MG63 (cell line): ENCODE data around the gene TAAR1. TPM values are rescaled to one million over a fixed set of nuclear protein-coding genes. Genes with fewer than 3 reads are reported as not detected.
"Not testable (repeated sequence)": the region's sequence is repeated elsewhere in the genome, so short reads cannot be mapped to it uniquely, and the experiment has no call there.

Source experiments
- DNase-seq: peaks from one replicate; pipeline ENCODE4 v3.0.0-alpha.2; 2020
- H3K27me3 ChIP-seq: fragments of 250-450 bp; sonication (Bioruptor Pico); 2 replicates; pipeline ENCODE4 v1.5.1; 2020; ENCODE audit warnings: mild to moderate bottlenecking, moderate library complexity
- H3K36me3 ChIP-seq: fragments of 250-450 bp; sonication (Bioruptor Pico); 2 replicates; pipeline ENCODE4 v1.5.1; 2020; ENCODE audit warnings: mild to moderate bottlenecking, moderate library complexity
- H3K4me3 ChIP-seq: fragments of 250-450 bp; sonication (Bioruptor Pico); 2 replicates; pipeline ENCODE4 v1.5.1; 2020; ENCODE audit warnings: mild to moderate bottlenecking, moderate library complexity
- H3K9me3 ChIP-seq: fragments of 250-450 bp; sonication (Bioruptor Pico); 2 replicates; pipeline ENCODE4 v1.5.1; 2020; ENCODE audit warnings: mild to moderate bottlenecking, moderate library complexity
- total RNA-seq: library from RNA; depleted of rRNA; stranded (reverse); fragments of >200 nt; shearing (Covaris generic); gene quantifications from 2 replicates; pipeline ENCODE4 v1.2.3, GENCODE V29; 2014; ENCODE audit warnings: low replicate concordance; rRNA removed

TAAR1 gene, protein sequence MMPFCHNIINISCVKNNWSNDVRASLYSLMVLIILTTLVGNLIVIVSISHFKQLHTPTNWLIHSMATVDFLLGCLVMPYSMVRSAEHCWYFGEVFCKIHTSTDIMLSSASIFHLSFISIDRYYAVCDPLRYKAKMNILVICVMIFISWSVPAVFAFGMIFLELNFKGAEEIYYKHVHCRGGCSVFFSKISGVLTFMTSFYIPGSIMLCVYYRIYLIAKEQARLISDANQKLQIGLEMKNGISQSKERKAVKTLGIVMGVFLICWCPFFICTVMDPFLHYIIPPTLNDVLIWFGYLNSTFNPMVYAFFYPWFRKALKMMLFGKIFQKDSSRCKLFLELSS
- not detected in 2 replicates for total RNA-seq

DNA sequence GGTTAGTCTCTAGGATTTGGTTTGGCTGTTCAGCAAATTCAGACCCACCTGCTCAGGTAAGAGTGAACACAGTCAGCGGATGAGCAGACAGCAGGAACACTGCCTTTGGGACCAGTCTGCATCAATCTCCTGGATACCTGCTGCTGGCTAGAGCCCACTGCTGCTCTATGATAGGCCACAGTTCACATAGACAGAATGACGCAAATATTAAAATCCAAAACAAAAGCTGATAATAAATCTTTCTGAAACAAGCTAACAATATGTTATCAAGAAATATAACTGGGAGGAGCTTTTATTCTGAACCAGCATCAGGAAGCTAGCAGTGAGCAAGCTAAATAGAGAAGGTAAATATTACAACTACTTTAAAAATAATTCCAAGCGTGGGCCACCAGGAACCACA lies at the start of gene TAAR1:
TAAR1 (minus strand) TSS at position 101 of the 400 bp plus-strand sequence. CDS start 13,179 bp downstream, outside the sequence.
- Histone ChIP-seq H3K27me3 (peaks cover 37% of the 10 kb centered on the region), H3K9me3 (no peaks in the 10 kb centered on the region), H3K36me3 (no peaks in the 10 kb centered on the region), H3K4me3 (no peak within 1 kb of the TSS)
- no peak for DNase-seq

DNA sequence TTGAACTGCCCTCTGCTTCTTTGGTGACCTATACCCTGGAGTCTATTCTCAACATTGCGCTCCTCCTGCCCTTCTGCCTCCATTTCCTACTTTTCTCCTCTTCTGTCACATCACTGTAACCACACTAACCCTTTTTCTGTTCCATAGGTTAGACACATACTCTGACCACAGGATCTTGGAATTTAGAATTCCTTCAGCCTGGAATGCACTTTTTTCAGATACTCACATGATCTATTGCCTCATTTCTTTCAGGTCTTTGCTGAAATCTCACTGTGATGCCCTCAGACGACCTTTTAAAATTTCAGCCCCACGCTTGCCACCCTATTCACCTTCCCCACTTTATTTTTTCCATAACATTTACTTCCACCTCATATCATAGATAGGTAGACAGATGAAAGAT lies 49.8 kb upstream of the TAAR1 start:
- DNase-seq, result no peak
- Histone ChIP-seq H3K9me3 (peaks cover 8% of the 10 kb centered on the region; the same call in 1 of the 2 replicates), H3K36me3 (no peaks in the 10 kb centered on the region)

DNA sequence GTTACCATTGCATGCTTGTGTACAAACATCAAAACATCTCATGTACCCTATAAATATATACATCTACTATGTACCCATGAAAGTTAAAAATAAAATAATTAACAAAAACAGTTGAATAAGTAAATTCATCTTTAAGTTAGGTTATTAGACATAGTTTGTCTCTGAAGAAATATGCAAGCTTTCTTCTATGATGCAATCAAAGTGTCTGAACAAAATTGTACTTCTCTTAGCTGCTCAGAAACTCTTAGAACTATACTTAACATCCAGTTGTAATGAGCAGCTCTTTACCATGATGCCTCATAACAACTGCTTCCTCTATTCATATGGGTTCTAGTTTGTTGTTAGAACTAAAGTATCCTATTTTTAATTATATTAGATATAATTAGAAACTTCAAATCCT lies 49.0 kb upstream of the TAAR1 start:
- no peak for DNase-seq
- Histone ChIP-seq H3K36me3 (no peaks in the 10 kb centered on the region), H3K9me3 (peaks cover 8% of the 10 kb centered on the region; the same call in 1 of the 2 replicates), H3K27me3 (no peaks in the 10 kb centered on the region), H3K4me3 (no peak overlapping the region)

More for the DNA sequence above, 49.8 kb upstream of the TAAR1 start:
- Histone ChIP-seq H3K27me3 (no peaks in the 10 kb centered on the region), H3K4me3 (no peak overlapping the region)

DNA sequence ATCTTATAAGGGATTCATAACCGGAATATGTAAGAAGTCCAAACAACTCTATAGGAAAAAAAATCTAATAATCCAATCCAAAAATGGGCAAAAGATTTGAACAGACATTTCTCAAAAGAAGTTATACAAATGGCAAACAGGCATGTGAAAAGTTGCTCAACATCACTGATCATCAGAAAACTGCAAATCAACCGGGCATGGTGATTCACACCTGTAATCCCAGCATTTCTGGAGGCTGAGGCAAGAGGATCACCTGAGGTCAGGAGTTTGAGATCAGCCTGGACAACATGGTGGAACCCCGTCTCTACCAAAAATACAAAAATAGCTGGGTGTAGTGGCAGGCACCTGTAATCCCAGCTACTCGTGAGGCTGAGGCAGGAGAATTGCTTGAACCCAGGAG lies 47.8 kb upstream of the TAAR1 start:
- H3K9me3 ChIP-seq, H3K27me3 ChIP-seq, H3K36me3 ChIP-seq, DNase-seq, H3K4me3 ChIP-seq: not testable (repeated sequence)

DNA sequence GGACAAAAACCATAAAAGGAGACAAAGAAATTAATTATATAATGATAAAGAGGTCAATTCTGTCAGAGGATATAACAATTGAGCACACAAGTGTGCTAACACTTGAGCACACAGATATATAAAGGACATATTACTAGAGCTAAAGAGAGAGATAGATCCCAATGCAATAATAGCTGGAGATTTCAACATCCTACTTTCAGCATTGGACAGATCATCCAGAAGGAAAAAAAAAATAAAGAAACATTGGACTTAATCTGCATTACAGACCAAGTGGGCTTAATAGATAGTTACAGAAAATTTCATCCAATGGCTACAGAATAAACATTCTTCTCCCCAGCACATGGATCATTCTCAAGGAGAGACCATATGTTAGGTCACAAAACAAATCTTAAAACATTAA lies 45.0 kb upstream of the TAAR1 start:
- peaks cover 7% of the 10 kb centered on the region; the same call in 1 of the 2 replicates for H3K9me3 ChIP-seq
- H3K36me3 ChIP-seq, result no peaks in the 10 kb centered on the region
- H3K27me3 ChIP-seq, result no peaks in the 10 kb centered on the region
- no peak overlapping the region for H3K4me3 ChIP-seq
- no peak for DNase-seq

DNA sequence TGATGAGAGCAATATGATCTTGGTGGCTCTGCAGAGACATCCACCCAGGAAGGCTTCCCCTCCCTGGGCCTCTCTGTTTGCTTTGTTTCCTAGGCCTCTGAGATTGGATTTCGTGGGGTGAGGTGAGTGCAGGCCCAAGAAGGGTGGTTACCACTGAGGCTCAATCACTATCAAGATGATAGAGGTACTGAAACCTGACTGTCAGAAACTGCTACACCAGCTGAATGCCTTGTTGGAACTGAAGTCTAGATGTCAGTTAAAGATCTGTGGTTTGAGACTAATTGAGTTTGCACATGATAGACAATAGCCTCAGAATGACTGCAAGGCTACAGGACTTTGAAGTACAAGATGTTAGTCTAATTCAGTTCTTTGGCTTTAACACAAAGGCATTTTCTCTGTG lies 39.6 kb upstream of the TAAR1 start:
- peaks cover 11% of the 10 kb centered on the region for H3K9me3 ChIP-seq
- no peak overlapping the region for H3K4me3 ChIP-seq
- no peak for DNase-seq
- H3K36me3 ChIP-seq, result no peaks in the 10 kb centered on the region
- H3K27me3 ChIP-seq, result no peaks in the 10 kb centered on the region

DNA sequence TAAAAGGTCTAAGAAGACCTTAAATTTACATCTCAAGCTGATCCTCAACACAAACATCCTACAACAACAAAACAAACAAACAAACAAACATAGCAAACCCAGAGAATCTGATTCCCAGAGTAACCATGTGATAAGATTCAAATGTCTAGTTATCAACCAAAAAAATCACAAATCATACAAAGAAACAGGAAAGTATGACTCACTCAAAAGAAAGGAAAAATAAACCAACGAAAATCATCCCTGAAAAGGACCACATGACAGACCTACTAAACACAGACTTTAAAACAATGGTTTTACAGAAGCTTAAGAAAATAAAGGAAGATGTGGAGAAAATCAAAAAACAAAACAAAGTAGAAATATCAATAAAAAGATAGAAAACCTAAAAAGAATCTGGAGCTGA lies 36.8 kb upstream of the TAAR1 start:
- Histone ChIP-seq H3K4me3 (no peak overlapping the region), H3K36me3 (no peaks in the 10 kb centered on the region), H3K9me3 (peaks cover 11% of the 10 kb centered on the region), H3K27me3 (no peaks in the 10 kb centered on the region)
- no peak for DNase-seq

DNA sequence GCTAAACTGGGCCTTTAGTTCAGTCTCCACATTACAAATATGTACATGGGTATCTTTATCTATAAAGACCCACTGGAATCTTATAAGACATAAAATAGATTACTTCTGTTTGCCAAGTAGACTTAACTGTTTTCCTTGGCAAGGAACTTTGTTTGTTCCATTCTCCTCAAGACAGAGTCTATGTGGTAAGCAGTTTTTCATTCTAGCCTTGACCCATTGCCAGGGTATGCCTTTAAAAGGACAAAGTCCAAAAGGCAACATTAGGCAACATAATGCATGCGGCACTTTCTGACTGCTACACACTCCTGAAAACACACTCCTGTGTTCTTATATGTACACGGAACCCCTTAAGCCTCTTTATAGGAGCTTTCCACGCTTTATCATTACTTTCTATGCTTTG lies 34.5 kb upstream of the TAAR1 start:
- Histone ChIP-seq H3K36me3 (no peaks in the 10 kb centered on the region), H3K4me3 (no peak overlapping the region), H3K9me3 (peaks cover 11% of the 10 kb centered on the region), H3K27me3 (no peaks in the 10 kb centered on the region)
- DNase-seq, result no peak

DNA sequence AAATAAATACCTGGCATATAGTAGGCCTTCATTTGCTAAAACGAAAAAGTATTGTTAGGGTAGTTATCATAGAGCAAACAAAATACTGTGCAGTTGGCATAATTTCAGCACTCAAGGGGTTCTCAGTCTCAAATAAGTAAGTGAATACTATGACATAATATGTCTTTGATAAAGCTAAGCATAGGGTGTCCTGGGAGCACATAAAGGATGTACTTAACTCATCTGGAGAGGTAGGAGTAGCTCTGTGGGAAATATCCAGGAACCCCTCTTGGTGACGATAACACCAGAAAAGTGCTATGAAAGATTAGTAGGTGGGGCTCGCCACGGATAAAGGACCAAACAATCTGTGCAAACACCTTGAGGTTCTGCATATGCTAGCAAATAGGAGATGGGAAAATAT lies 31.7 kb upstream of the TAAR1 start:
- Histone ChIP-seq H3K36me3 (no peaks in the 10 kb centered on the region), H3K9me3 (peaks cover 4% of the 10 kb centered on the region; the same call in 1 of the 2 replicates), H3K27me3 (no peaks in the 10 kb centered on the region), H3K4me3 (no peak overlapping the region)
- DNase-seq, result no peak

DNA sequence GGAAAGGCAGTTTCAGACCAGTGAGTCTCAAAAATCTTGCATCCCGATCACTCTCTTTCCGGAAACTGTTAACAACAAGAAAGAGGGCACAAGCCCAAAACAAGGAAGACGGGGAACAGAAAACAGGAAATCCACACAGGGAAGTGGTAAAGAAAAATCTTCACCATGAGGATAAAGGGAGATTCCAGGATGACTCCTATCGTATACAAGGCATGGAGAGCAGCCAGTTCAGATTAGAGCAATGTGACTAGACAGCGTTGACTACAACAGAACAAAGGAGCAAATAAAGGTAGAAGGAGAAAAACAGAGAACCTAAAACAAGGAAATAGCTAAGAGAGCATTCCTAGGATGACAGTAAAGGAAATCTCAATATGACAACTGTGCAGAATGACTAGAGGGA lies 28.3 kb upstream of the TAAR1 start:
- peak overlapping the region; percentile 30 for H3K4me3 ChIP-seq
- H3K27me3 ChIP-seq, result no peaks in the 10 kb centered on the region
- no peaks in the 10 kb centered on the region for H3K36me3 ChIP-seq
- peak; percentile 56 for DNase-seq
- 0 out of 2 replicates have a peak, but pooled peaks cover 2% of the 10 kb centered on the region for H3K9me3 ChIP-seq

DNA sequence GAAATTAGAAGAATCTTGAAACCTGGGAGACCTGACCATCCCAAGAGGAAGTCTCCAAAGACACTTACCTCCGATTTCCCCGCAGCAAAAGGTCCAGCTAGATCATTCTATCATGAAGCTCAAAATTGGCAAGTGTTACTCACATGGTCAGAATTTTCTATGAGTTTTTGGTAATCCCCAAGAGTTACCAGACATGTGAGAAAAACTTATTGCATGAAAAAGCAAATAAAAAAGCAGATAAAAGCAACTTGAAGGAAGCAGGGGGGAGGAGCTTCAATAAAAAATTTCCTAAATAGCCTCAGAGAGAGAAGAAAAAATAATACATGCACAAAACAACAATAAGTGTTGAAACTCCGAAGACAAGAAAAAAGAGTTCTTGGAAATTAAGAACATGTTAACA lies 27.5 kb upstream of the TAAR1 start:
- Histone ChIP-seq H3K4me3 (peak overlapping the region; percentile 30), H3K36me3 (no peaks in the 10 kb centered on the region), H3K9me3 (0 out of 2 replicates have a peak, but pooled peaks cover 2% of the 10 kb centered on the region), H3K27me3 (no peaks in the 10 kb centered on the region)
- DNase-seq, result no peak

DNA sequence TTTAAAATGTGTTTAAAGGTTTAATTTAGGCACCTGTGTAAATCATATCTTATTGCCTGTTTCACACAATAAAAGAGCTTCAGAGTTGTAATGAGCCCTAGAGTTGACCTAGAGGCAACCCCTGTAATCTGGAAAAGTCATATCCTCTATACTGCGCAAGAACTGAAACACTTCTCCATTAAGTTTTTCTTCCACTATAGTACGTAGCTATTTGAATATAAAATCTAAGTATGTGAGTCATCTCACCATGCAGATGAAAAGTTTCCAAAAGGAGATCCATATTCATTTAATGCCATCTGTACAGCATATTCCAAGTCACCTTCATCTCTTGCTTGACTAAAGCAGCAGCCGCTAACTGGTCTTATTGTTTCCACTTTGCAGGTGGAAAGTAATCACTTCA lies 26.0 kb upstream of the TAAR1 start:
- Histone ChIP-seq H3K9me3 (0 out of 2 replicates have a peak, but pooled peaks cover 2% of the 10 kb centered on the region), H3K27me3 (no peaks in the 10 kb centered on the region), H3K4me3 (no peak overlapping the region), H3K36me3 (no peaks in the 10 kb centered on the region)
- DNase-seq, result no peak

DNA sequence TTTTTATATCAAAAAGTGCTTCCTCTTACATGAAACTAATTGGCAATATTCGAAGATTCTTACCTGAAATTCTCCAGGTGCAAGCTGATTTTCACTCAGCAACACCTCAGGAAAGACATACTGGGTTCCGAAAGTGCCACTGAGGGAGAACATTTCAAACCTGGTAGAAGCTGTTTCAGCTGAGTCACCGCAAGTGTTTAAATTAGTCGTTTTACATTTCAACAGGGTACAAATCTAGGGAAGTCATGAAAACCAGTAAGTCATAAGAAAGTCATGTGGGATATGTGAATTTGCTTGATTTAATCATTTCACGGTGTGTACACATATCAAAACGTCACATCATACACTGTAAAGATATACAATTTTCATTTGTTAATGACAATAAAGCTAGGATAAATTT lies 25.3 kb upstream of the TAAR1 start:
- H3K27me3 ChIP-seq, result no peaks in the 10 kb centered on the region
- no peak overlapping the region for H3K4me3 ChIP-seq
- no peak for DNase-seq
- 0 out of 2 replicates have a peak, but pooled peaks cover 2% of the 10 kb centered on the region for H3K9me3 ChIP-seq
- H3K36me3 ChIP-seq, result no peaks in the 10 kb centered on the region

DNA sequence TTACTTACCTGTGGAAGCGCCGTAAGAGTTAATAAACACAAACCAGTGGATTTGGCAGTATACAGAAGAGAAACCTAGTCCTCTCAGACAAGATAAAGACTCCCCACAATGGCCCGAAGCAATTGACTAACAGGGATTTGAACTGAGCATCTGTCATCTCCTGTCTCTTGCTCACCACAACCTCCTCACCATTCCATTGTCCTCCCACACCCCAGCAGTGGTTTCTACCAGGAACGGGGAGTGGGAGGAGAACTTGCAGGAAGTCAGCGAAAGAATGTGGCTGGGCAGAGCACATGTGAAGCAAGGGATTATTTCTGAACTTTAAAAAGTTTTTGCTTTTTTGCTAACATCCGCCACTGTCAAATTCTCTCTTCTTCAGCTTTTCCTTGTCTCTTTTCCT lies 24.6 kb upstream of the TAAR1 start:
- H3K4me3 ChIP-seq, result no peak overlapping the region
- 0 out of 2 replicates have a peak, but pooled peaks cover 2% of the 10 kb centered on the region for H3K9me3 ChIP-seq

DNA sequence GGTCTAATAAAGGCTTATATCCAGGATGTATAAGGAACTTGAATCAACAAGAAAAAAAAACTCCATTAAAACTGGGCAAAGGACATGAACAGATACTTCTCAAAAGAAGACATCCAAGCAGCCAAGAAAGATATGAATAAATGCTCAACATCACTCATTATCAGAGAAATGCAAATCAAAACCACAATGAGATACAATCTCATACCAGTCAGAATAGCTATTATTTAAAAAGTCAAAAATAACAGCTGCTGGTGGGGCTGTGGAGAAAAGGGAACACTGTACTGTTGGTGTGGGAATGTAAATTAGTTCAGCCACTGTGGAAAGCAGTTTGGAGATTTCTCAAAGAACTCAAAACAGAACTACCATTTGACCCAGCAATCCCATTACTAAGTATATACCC lies 20.1 kb upstream of the TAAR1 start:
- H3K9me3 ChIP-seq, H3K4me3 ChIP-seq, H3K27me3 ChIP-seq, DNase-seq, H3K36me3 ChIP-seq: not testable (repeated sequence)

More for the DNA sequence above, 24.6 kb upstream of the TAAR1 start:
- Histone ChIP-seq H3K27me3 (no peaks in the 10 kb centered on the region), H3K36me3 (no peaks in the 10 kb centered on the region)
- DNase-seq, result no peak

DNA sequence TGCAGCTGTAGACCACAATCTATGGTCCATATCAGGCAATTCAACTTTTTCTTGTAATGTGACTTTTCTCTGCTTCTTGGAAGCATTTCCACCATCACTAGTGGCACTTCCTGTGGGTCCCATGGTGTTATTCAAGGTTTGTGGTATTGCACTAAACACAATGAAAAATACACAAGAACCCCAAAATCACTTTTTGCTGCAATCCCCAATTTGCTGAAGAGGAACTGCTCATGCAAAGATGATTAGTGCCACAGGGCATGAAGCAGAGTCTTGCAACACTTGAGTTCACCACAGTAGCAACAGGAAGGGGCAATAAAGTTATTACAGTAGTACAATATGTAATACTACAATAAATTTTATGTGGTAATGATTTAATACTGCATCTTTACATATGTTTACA lies 16.8 kb upstream of the TAAR1 start:
- Histone ChIP-seq H3K4me3 (no peak overlapping the region), H3K36me3 (no peaks in the 10 kb centered on the region), H3K9me3 (no peaks in the 10 kb centered on the region), H3K27me3 (no peaks in the 10 kb centered on the region)
- no peak for DNase-seq

DNA sequence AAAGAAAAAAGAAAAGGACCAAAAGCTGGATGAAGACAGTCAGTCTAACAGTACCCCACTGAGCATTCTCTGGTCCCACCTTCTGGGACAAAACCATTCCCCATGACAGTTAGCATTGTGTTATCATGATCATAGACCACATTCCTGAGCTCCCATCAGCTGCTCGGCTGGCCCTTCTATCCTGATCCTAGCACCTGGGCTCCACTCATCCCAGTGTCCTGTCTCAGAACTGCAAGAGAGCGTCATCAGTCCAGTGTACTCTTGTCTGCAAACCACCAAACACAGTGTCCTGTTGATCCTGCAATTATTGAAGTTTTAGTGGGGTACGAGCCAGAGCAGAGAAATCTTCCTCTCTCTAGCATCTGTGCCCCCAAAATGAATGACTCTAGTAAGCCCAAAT lies 16.0 kb upstream of the TAAR1 start:
- Histone ChIP-seq H3K36me3 (no peaks in the 10 kb centered on the region), H3K27me3 (no peaks in the 10 kb centered on the region), H3K9me3 (no peaks in the 10 kb centered on the region), H3K4me3 (no peak overlapping the region)
- DNase-seq, result no peak
